ENCODE data around the gene TACC2.

DNA sequence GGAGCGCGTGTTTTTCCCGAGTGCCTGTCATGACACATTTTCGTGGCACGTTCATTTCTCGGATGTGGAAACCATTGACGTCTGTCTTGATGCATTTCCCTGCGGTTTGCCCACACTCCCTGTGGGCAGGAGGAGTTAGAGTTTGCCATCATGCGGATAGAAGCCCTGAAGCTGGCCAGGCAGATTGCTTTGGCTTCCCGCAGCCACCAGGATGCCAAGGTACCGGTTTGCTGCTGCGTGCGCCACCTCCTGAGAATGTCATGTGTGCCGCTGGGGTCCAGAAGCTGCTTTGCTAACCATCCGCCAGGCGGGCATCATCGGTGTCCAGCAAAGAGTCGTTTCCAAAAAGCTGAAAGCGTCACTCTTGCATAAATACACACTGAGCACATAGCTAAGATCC lies 241.3 kb downstream of the TACC2 start:
- TF ChIP-seq, protein P1, sequence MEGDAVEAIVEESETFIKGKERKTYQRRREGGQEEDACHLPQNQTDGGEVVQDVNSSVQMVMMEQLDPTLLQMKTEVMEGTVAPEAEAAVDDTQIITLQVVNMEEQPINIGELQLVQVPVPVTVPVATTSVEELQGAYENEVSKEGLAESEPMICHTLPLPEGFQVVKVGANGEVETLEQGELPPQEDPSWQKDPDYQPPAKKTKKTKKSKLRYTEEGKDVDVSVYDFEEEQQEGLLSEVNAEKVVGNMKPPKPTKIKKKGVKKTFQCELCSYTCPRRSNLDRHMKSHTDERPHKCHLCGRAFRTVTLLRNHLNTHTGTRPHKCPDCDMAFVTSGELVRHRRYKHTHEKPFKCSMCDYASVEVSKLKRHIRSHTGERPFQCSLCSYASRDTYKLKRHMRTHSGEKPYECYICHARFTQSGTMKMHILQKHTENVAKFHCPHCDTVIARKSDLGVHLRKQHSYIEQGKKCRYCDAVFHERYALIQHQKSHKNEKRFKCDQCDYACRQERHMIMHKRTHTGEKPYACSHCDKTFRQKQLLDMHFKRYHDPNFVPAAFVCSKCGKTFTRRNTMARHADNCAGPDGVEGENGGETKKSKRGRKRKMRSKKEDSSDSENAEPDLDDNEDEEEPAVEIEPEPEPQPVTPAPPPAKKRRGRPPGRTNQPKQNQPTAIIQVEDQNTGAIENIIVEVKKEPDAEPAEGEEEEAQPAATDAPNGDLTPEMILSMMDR (IDR thresholded peaks at IDR 0.05 in 2 of 3, conservative IDR thresholded peaks at IDR 0.05 in 1 of 3; ENCODE audit: insufficient read depth in 2 of 3, low read depth in 1 of 3, low read length in 3 of 3) = no peak
- no peak for TF ChIP-seq SIN3B (IDR thresholded peaks at IDR 0.05; ENCODE audit: low read depth)
- no peak for TF ChIP-seq KDM4B (IDR thresholded peaks at IDR 0.05; ENCODE audit: borderline replicate concordance in 2 of 2, low read depth in 1 of 2)
- TF ChIP-seq, protein P2, sequence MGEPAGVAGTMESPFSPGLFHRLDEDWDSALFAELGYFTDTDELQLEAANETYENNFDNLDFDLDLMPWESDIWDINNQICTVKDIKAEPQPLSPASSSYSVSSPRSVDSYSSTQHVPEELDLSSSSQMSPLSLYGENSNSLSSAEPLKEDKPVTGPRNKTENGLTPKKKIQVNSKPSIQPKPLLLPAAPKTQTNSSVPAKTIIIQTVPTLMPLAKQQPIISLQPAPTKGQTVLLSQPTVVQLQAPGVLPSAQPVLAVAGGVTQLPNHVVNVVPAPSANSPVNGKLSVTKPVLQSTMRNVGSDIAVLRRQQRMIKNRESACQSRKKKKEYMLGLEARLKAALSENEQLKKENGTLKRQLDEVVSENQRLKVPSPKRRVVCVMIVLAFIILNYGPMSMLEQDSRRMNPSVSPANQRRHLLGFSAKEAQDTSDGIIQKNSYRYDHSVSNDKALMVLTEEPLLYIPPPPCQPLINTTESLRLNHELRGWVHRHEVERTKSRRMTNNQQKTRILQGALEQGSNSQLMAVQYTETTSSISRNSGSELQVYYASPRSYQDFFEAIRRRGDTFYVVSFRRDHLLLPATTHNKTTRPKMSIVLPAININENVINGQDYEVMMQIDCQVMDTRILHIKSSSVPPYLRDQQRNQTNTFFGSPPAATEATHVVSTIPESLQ (CRISPR knock-in tag; IDR thresholded peaks at IDR 0.05) = no peak
- TF ChIP-seq EP300 (IDR thresholded peaks at IDR 0.05; ENCODE audit: low read length) = no peak
- no peak for TF ChIP-seq POLR2AphosphoS5 (IDR thresholded peaks at IDR 0.05; ENCODE audit: control insufficient read depth, insufficient read depth, low read depth, low read length)
